GM21786 (cell line): ENCODE data around the gene TRIM49D2.
"Not testable (repeated sequence)": the region's sequence is repeated elsewhere in the genome, so short reads cannot be mapped to it uniquely, and the experiment has no call there.

Experiments used
- ATAC-seq: cut with Tn5 transposase; IDR thresholded peaks from one replicate; pipeline ENCODE4 v1.9.1; 2021; ENCODE audit not compliant: unreplicated experiment

TRIM49D2 gene

GRCh38 chr11:89923764-89924163 lies at the start of gene TRIM49D2:
TRIM49D2 (plus strand) TSS chr11:89924064; CDS start chr11:89926762, 2,698 bp downstream.
- ATAC-seq: not testable (repeated sequence)

GRCh38 chr11:89877511-89877910 lies 46.4 kb upstream of the TRIM49D2 start:
- ATAC-seq: not testable (repeated sequence)

- ATAC-seq: not testable (repeated sequence)
These were observed 30.6 kb upstream of the TRIM49D2 start for GRCh38 chr11:89893245-89893644.

GRCh38 chr11:89900809-89901208 lies 23.1 kb upstream of the TRIM49D2 start:
- not testable (repeated sequence) for ATAC-seq

GRCh38 chr11:89922195-89922660 lies 1.6 kb upstream of the TRIM49D2 start, which contains the start of gene TRIM49D1:
TRIM49D1 (minus strand) TSS chr11:89922245; CDS start chr11:89917710, 4,535 bp downstream.
- no peak for ATAC-seq

- ATAC-seq: not testable (repeated sequence)
These were observed 37.0 kb downstream of the TRIM49D2 start for GRCh38 chr11:89960833-89961232.

GRCh38 chr11:89965737-89966136 lies 41.9 kb downstream of the TRIM49D2 start, which contains the start of gene TRIM64:
TRIM64 (plus strand) TSS chr11:89966037; CDS start chr11:89968504, 2,467 bp downstream.
- not testable (repeated sequence) for ATAC-seq
